Measurements from ENCODE around the gene APOBEC3H. TPM values are rescaled to one million over a fixed set of nuclear protein-coding genes. Genes with fewer than 3 reads are reported as not detected.

APOBEC3H gene
- total RNA-seq, 4 donors from 2014 or later = 0.67 TPM; not detected in 3

DNA sequence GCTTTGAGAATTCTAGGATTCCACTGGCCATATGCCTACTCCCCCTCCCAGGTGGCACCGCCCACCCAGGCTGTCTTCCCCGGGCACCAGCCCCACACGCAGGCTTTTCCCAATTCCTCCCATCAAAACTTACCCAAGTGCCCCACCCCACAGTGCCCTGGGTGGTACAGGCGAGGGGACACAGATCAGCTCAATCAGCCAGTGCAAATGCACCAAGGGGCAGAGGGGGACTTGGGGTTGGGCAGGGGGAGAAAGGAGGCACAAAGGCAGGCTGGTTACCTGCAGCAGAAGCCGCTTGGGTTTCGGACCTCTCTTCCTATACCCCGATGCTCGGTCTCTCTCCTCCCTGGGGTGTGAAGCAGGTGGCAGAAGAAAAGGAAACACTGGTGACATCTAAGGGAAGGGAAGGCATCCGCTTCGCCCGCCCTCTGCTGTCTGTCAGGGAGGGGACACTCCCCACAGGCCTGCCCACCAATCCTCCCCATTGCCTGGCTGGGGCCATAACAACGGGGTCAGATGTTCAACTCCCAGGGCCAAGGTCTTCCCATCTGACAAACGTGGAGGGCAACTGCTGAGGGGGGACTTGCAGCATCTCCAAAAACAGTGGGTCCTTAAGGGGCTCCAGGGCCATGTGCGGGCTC, 41.4 kb downstream of the APOBEC3H start:
- Histone ChIP-seq H3K9me3 (no peaks in the 10 kb centered on the region), H3K4me1 (peaks cover 0 to 2% of the 10 kb centered on the region in 2 donors), H3K27ac (no peak overlapping the region), H3K4me3 (replicated peaks in 1 of 3) (no peak overlapping the region), H3K36me3 (peaks cover 4 to 7% of the 10 kb centered on the region in 2 donors), H3K27me3 (no peaks in the 10 kb centered on the region)
- no peak for TF ChIP-seq POLR2A (IDR thresholded peaks at IDR 0.05)
- TF ChIP-seq, protein P1, sequence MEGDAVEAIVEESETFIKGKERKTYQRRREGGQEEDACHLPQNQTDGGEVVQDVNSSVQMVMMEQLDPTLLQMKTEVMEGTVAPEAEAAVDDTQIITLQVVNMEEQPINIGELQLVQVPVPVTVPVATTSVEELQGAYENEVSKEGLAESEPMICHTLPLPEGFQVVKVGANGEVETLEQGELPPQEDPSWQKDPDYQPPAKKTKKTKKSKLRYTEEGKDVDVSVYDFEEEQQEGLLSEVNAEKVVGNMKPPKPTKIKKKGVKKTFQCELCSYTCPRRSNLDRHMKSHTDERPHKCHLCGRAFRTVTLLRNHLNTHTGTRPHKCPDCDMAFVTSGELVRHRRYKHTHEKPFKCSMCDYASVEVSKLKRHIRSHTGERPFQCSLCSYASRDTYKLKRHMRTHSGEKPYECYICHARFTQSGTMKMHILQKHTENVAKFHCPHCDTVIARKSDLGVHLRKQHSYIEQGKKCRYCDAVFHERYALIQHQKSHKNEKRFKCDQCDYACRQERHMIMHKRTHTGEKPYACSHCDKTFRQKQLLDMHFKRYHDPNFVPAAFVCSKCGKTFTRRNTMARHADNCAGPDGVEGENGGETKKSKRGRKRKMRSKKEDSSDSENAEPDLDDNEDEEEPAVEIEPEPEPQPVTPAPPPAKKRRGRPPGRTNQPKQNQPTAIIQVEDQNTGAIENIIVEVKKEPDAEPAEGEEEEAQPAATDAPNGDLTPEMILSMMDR (IDR thresholded peaks at IDR 0.05) = no peak
- WGBS, 2 donors = 84 to 88% methylated on average over 11 to 14 of the region's 14 CpGs
- intact Hi-C loops (cut with DNase I) = no loop called here
- no peak for DNase-seq

DNA sequence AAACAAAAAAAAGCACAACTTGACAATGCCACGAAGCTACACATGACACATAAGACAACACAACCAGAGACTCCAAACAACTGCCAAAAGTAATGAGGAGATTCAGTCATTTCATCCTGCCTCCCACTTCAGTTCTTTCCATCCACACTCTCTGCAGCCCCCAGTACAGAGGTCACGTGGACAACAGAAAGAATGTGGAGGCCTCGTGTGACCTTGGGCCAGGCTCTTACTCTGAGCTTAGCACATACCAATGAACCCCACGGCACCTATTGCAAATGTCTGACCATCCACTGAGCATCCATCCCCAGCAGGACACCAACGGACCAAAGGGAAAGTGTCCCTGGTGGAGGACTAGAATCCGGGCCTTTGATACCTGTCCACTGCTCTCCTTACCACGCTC, 42.9 kb downstream of the APOBEC3H start:
- no peak overlapping the region for H3K4me3 ChIP-seq (replicated peaks in 1 of 3)
- DNase-seq = no peak
- peaks cover 0 to 4% of the 10 kb centered on the region in 2 donors for H3K36me3 ChIP-seq
- H3K27ac ChIP-seq = no peak overlapping the region
- H3K4me1 ChIP-seq = peaks cover 4 to 17% of the 10 kb centered on the region in 2 donors
- no peaks in the 10 kb centered on the region for H3K9me3 ChIP-seq
- H3K27me3 ChIP-seq = no peaks in the 10 kb centered on the region
- intact Hi-C loops (cut with DNase I) = no loop called here
- 83 to 87% methylated on average over 7 of the region's 7 CpGs for WGBS, 2 donors
- no peak for TF ChIP-seq POLR2A (IDR thresholded peaks at IDR 0.05)
- TF ChIP-seq, protein P1 (IDR thresholded peaks at IDR 0.05) = no peak

DNA sequence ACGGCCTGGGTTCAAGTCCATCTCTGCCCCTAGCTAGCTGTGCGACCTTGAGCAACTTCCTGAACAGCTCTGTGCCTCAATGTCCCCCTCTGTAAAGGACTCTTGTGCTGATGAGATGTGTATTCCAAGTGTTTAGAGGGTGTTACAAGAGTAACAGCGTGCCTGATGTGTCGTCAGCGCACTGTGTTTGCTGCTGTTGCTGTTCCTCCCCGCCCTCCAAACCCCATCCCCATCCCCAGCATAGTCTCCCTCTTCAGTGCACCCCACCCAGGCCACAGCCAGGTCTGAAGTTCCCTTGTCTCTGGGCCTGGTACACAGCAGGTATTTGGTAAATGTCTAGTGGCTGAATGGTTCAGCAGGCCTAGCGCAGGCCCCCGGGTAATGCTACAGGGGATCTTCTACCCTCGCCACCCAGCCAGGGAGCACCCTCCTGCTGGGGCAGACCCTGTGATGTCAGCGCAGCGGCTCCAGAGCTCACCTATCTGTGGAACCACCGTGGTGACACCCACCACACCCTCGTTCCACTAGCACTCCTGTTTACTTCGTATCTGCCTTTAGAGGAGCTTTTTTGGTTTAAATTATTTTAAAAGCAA, 45.1 kb downstream of the APOBEC3H start:
- DNase-seq = no peak
- peaks cover 13 to 27% of the 10 kb centered on the region in 2 donors for H3K4me1 ChIP-seq
- intact Hi-C loops (cut with DNase I) = no loop called here
- no peak overlapping the region for H3K27ac ChIP-seq
- TF ChIP-seq POLR2A (IDR thresholded peaks at IDR 0.05) = no peak
- TF ChIP-seq, protein P1 (IDR thresholded peaks at IDR 0.05) = no peak
- H3K27me3 ChIP-seq = no peaks in the 10 kb centered on the region
- 92 to 94% methylated on average over 13 to 14 of the region's 14 CpGs for WGBS, 2 donors
- H3K36me3 ChIP-seq = peaks cover 0 to 4% of the 10 kb centered on the region in 2 donors
- no peaks in the 10 kb centered on the region for H3K9me3 ChIP-seq
- H3K4me3 ChIP-seq (replicated peaks in 1 of 3) = no peak overlapping the region

DNA sequence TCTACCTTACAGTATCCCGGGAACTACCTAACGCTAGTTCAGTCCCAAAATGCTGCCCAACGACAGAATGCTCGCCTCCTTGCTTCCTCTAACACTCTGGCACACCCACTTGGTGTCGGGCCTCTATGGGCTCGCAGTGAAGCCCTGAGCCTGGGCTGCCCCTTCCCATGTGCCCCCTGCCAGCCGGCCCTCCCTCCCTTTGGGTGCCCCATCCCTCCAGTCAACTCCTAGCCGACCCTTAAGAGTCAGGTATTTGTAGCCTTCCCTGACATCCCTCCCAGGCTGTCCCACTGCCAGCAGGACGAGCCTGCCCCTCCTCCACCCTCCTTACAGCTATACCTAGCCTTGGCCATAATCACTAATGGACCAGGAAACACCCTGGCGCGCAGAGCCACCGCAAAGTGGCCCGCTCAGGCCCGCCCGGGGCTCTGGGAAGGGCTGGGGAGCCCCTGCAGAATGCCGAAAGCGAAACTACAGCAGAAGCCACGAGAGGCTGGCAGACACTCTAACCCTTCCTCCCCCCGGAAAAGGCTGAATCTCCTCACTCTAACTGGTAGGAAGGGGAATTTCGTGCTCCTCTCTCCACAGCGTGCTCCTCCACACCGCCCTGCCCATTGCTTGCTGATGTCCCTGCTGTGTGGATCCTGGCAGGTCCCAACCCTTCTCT, 47.2 kb downstream of the APOBEC3H start:
- H3K9me3 ChIP-seq = no peaks in the 10 kb centered on the region
- 23 to 30% methylated on average over 7 to 17 of the region's 22 CpGs for WGBS, 2 donors
- TF ChIP-seq POLR2A (IDR thresholded peaks at IDR 0.05) = no peak
- TF ChIP-seq, protein P1 (IDR thresholded peaks at IDR 0.05) = no peak
- peaks cover 13 to 30% of the 10 kb centered on the region in 2 donors for H3K4me1 ChIP-seq
- peak; percentile 43 to 47 for DNase-seq
- peak overlapping the region; percentile 52 to 87 (median 60) for H3K4me3 ChIP-seq (replicated peaks in 1 of 3)
- H3K36me3 ChIP-seq = peaks cover 0 to 4% of the 10 kb centered on the region in 2 donors
- H3K27me3 ChIP-seq = no peaks in the 10 kb centered on the region
- H3K27ac ChIP-seq = peak overlapping the region; percentile 19 to 96 (median 78)
- intact Hi-C loops (cut with DNase I) = no loop called here

Data from thyroid gland (tissue), 4 donors.